Stimulated activated CD8-positive, alpha-beta memory T cell treated with anti-CD3 and anti-CD28 coated beads, Interleukin-7, amount 100 ng/mL, for 48 hours (primary cell): ENCODE measurements around the gene FSTL4.
A peak's percentile ranks its signal among the peaks of the same experiment; 100 is the strongest.
"Not testable (repeated sequence)": the region's sequence is repeated elsewhere in the genome, so short reads cannot be mapped to it uniquely, and the experiment has no call there.

Experiments
- DNase-seq, 2 donors: peaks; one replicate each; pipeline ENCODE4 v3.0.0-alpha.2; 2020; ENCODE audit warnings: low read depth in 1 of 2; ENCODE audit errors: extremely low read depth in 1 of 2

Gene FSTL4

GRCh38 chr5:133559960-133560359 lies 52.4 kb downstream of the FSTL4 start:
- no peak for DNase-seq

- no peak for DNase-seq
Measured at GRCh38 chr5:133556551-133556950, 55.8 kb downstream of the FSTL4 start.

DNA sequence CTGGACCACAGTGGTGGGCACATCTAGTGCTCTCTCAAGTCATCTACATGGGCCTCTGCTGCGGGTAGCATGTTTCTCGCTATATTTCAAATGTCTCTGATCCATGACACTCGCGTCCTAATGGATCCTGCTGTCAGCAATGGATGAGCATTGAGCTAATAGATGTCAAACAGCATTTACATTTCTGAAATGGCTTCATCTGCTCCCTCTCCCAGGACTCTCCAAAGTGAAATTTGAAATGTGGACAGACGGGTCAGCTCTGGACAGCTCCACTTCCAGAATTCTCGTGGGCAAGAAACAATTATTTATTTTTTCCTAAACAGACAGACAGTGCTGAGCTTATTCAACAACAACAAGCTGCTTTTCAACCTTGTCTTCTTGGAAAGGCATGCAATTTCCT lies 58.1 kb downstream of the FSTL4 start:
- no peak for DNase-seq

DNA sequence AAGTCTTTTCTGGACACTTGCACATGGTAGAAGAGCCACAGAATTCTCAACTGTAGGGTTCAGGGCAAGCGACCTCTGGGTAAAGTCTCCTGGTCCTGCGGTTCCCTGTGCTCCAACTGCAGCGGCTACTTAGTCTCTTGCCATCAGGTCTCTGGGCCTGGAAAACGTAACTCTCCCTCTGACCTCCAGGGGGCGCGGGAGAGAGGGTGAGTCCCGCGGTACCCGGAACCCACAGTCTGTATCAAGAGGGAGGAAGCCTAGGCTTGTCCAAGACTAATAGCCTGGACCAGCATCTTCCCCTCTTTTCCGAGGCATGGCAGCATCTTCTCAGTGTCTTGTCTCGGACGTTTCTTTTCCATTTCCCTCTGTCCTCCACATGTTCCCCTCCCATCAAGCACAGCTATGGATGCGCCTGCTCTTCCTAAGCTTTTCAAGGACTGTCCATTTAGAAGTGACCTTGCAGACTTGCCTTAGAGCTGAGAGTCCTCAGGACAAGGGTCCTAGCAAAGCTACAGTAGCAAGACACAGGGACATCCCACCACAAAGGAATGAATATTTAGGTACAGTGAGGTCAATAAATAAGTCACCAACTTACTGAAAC lies 59.3 kb downstream of the FSTL4 start:
- peak; percentile 6 to 37 for DNase-seq

GRCh38 chr5:133546500-133546899 lies 65.8 kb downstream of the FSTL4 start:
- DNase-seq: no peak

DNA sequence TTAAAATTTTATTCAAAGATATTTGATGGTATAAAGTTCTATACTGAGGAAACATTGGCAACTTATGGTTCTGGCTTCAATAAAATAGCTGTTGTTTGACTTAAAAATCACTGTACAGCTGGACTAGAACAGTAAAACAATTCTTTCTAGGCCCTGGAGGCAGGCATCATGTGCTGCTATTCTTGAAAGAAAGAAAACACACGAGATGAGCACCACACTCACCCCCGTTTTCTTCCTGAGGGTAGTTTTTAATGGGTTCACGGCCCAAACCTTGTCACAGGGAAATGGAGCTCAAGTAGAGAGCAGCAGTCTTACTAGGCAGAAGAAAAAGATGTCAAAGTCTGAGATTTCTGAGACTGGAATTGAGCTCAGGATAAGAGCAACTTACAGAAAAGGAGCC lies 68.0 kb downstream of the FSTL4 start:
- no peak for DNase-seq

GRCh38 chr5:133539818-133540217 lies 72.5 kb downstream of the FSTL4 start:
- no peak for DNase-seq

DNA sequence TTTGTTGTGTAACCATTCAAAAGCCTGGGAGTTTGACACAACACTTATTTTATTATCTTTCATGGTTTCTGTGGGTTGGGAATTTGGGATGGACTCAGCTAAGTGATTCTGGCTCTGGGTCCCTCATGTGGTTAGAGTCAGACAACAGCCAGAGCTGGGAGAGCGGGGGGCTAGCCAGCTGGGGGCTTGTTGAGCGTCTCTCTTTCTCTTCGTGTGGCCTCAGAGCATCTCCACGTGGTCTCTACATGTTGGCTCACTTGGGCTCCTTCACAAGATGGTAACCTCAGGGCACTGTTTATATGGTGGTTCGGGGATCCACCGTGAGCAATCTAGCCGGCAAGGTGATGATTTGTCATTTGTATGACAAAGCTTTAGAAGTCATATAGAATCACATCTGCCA lies 73.6 kb downstream of the FSTL4 start:
- DNase-seq: no peak

- DNase-seq: not testable (repeated sequence)
Measured at GRCh38 chr5:133535241-133535929, 77.0 kb downstream of the FSTL4 start.

- DNase-seq: no peak
Measured at GRCh38 chr5:133534566-133534965, 77.8 kb downstream of the FSTL4 start.

DNA sequence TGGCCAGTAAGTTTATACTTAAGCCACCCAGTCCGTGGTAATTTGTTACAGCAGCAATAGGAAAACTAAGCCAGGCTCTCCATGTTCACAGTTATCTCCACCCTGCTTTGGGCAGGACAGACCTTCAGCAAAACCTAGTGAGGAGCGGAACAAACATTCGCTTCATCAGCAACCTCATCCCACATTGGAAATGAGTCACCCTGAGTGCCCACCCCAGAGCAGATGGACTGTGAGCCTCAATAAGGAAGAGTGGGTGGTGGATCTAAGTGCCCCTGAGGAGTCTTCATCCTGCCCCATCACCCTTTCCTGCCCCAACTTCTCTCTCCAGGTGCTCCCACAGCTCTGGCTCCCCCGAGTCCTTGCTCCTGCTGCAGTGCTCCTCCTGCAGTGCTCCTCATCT lies 78.8 kb downstream of the FSTL4 start:
- no peak for DNase-seq

DNA sequence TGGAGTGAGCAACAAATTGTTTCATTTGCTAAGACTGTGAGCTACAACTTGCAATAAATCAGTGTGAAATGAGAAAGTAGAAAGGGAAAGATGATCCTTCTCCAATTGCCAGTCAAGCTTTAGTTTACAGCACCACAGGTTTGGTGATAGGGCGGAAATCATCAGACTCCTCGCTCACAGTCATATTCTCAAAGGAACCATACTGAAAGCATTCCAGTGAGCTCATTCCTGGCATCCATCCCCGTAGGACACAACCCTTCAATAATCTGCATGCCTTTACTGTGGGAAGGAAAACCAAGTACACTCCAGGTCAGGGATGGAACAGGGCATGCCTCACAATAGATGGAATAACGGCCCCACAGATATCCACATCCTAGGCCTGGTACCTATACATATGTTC lies 80.7 kb downstream of the FSTL4 start:
- no peak for DNase-seq

- peak in 1 of 2 donors; percentile 6 for DNase-seq
Measured at GRCh38 chr5:133531178-133531577, 81.2 kb downstream of the FSTL4 start.

DNA sequence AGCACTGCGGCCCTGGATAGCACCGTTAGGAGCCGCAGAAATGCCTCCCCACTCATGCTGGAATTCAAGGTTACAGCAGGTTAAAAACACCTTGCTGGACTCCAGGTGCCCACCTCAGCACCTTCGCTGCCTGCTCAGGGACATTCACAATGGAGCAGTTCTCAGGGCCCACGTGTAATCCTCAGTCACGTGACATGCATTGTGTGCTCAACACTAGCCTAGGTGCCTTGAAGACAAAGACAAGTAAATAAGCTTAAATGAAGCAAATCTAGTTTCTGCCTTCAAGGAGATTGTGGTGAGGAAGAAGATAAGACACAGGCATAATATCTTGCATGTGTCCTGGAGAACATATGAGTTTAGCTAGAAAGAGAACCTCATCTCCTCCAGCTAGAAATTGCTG lies 82.1 kb downstream of the FSTL4 start:
- no peak for DNase-seq

DNA sequence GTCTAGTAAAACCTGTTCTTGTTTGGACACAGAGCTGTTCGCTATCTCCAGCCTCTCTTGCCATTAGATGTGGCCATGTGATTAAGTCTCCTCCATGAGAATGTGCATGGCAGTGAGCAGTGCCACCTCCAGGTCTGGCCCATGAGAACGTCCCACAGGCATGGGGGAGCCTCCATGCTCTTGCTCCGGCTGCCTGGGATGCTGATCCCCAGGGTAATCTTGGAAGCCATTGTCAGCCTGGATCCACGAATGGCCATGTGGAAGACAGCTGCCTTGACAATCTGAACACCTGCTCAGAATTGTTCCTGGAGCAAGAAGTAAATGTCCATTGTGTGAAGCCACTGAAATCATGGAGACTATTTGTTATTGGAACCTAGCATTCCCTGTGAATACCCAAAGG lies 83.5 kb downstream of the FSTL4 start:
- no peak for DNase-seq

DNA sequence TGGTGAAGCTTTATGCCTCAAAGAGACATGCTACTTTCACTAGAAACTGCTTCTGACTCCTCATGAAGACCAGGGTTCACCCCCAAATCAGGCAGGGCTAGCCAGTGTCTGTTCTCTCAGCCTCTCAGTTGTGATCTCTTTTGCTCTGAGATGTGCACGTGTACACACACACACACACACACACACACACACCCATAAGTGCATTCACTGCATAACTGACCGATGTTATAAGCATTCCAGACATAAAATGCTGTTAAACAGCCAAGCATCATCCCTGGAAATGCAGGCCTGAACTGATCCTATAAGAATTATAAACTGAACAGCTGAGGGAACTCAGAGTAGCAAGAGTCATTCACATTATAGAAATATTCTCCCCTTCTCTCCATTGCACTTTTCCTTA lies 85.0 kb downstream of the FSTL4 start:
- DNase-seq: no peak

- DNase-seq: no peak
Measured at GRCh38 chr5:133526368-133526767, 86.0 kb downstream of the FSTL4 start.

DNA sequence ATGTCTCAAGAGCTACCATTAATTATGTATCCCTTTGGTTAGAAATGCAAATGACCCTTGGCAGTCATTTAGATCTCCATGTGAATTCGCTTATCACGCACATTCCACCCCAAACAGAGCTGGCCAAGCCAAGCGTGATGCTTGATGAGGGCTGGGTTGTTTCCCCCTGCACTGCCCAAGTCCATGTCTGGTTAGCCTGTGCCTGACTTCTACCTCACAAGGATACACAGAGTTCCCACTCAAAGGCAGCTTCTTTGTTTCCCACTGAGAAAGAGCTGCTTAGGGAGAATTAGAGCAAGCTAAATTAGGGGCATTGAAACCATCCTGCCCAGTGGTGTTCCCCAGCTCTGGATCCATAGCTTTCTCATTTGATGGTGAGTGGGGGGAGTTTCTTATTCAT lies 87.2 kb downstream of the FSTL4 start:
- DNase-seq: no peak

DNA sequence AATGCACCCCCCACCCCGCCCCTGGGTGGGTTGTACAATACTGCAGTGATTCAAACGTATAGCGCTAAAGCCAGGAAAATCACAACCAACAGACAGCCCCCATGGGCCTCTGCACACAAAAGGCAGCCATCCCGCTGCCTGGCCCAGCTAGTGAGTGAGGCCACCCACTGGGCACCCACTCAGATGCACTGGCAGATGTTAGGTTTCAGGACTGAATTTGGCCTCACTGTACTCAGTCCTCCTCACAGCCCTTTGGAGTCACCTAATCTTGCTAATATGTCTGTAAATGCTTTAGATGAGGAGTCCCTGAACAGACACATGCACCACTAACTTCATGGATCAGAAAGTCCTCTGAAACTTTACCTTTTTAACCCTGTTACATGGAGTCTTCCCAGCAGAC lies 87.7 kb downstream of the FSTL4 start:
- DNase-seq: no peak

DNA sequence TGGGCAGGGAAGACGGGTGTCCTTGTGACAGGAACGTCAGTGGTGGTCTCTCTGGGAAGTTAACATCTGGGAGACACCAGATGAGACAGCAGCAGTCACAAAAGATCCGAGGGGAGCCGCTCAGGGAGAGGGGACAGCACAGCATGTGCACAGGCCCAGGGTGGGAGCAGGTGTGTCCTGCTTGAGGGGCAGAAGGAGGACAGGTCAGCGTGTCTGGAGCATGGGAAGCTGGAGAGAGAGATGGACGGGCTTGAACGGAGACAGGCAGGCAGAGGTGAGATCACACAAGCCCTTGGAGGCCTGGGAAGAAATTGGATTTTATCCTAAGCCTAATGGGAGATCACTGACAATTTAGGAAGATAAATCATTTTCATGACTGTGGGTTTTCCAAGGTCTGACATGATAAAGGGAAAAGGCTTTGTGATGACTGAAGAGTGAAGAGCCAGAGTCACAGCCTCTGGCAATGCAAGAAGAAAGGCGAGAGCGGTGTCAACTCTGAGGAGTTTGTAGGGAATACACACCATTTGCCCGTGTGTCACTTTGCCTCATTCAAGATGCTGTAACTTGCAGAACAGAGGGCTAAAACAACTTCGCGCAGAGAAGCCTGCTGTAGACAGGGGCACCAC lies 88.3 kb downstream of the FSTL4 start:
- DNase-seq: no peak

DNA sequence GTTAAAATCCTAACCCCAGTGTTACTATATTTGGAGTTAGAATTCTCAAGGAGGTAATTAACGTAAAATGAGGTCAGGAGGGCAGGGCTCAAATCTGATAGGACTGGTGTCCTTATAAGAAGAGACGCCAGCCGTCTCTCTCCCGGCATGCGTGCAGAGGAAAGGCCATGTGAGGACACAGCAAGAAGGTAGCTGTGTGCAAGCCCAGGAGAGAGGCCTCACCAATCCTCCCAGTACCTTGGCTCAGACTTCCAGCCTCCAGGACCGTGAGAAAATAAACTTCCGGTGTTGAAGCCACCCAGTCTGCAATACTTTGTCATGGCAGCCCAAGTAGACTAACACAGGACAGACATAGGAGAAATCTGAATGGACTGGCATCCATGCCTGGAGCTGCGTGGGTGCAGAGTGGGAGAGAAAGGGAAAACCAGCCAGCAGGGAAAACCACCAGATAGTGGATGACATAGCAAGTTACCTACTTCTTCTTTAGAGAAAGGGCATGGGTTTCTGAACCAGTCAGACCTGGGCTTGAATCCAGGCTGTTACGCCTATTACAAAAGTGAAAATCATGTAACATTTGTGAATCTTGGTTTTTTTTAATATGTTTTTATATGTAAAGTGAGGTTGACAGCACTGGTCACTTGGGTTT lies 89.2 kb downstream of the FSTL4 start:
- no peak for DNase-seq

GRCh38 chr5:133521801-133522200 lies 90.5 kb downstream of the FSTL4 start:
- no peak for DNase-seq
